Measurements from ENCODE around the gene MICAL2. TPM values are rescaled to one million over a fixed set of nuclear protein-coding genes. Genes with fewer than 3 reads are reported as not detected.

The MICAL2 gene
- total and polyA plus RNA-seq, 10 of the 15 experiments (the other 5 are each of a cell fraction or from before 2014, with no cell fraction given) = 0.90 to 5.6 (median 2.4) TPM

GRCh38 chr11:12124306-12124705 is 13.9 kb downstream of the MICAL2 start (continued):
- TF ChIP-seq E4F1 (IDR thresholded peaks at IDR 0.05; ENCODE audit: borderline replicate concordance, partially characterized antibody) (no peak), RAD51 (IDR thresholded peaks at IDR 0.05) (no peak), PBX3 (IDR thresholded peaks at IDR 0.05; ENCODE audit: insufficient replicate concordance, low read depth, low read length) (no peak), SMAD5 (IDR thresholded peaks at IDR 0.05; ENCODE audit: low read depth) (no peak), TBL1XR1 (IDR thresholded peaks at IDR 0.05; ENCODE audit: low read depth, low read length) (no peak)

- Histone ChIP-seq H3K9ac (ENCODE audit: control insufficient read depth, insufficient read depth, low read length) (no peak overlapping the region), H3K36me3 (ENCODE audit: control insufficient read depth in 2 of 2, insufficient read depth in 2 of 2, low read length in 1 of 2) (no peaks in the 10 kb centered on the region), H3K4me1 (ENCODE audit: control insufficient read depth, insufficient read depth, low read length) (no peaks in the 10 kb centered on the region), H3K4me2 (ENCODE audit: control insufficient read depth, insufficient read depth) (no peak overlapping the region), H2AFZ (ENCODE audit: control insufficient read depth, low read depth, low read length) (no peak overlapping the region), H3K27ac (ENCODE audit: control insufficient read depth, insufficient read depth) (no peak overlapping the region), H3K4me3 (no peak overlapping the region), H3K79me2 (ENCODE audit: control insufficient read depth, insufficient read depth, low read length) (no peaks in the 10 kb centered on the region), H3K27me3 (replicated peaks in 1 of 2; ENCODE audit: control insufficient read depth in 2 of 2, insufficient read depth in 2 of 2, low read length in 1 of 2) (no peaks in the 10 kb centered on the region; a peak in 1 of 4 replicates), H3K9me3 (replicated peaks; ENCODE audit: control insufficient read depth, insufficient read depth, low read length) (no peaks in the 10 kb centered on the region), H4K20me1 (ENCODE audit: control insufficient read depth, insufficient read depth) (no peaks in the 10 kb centered on the region)
- TF ChIP-seq BCL3 (IDR thresholded peaks at IDR 0.05; ENCODE audit: borderline replicate concordance, insufficient read depth, low read depth, low read length, poor library complexity, severe bottlenecking) (no peak), HDAC2 (IDR thresholded peaks at IDR 0.05) (no peak), FOXM1 (IDR thresholded peaks at IDR 0.05; ENCODE audit: low read depth, low read length) (no peak)
- ChIA-PET CTCF (interaction anchor here (1.6 kb wide), 1 partner anchor 155 kb away, joined by 3 read pairs; no protein-coding TSS in a partner anchor), RAD21 (ENCODE audit: unreplicated experiment) (no interaction called here), SMC1A (ENCODE audit: uncharacterized antibody, unreplicated experiment) (no interaction called here), POLR2A (no interaction called here)
- ATAC-seq = no peak
- no TSS peak for BruUV-seq (replicated peaks)
- in situ Hi-C loops (cut with MboI) = no loop called here
- DNase-seq (ENCODE audit: low read depth, low spot score) = no peak
- intact Hi-C loops (cut with micrococcal nuclease; ENCODE audit: unreplicated experiment) = no loop called here
- 51% methylated on average over 4 of the region's 4 CpGs for WGBS (ENCODE audit: insufficient coverage, insufficient replicate concordance, low lambda C conversion rate, missing lambda C conversion rate)
- FAIRE-seq = no peak
Observed at GRCh38 chr11:12125609-12126149, 15.3 kb downstream of the MICAL2 start.
